NOMO-1 (cell line): ENCODE data around the gene SYNE1.
A peak's percentile ranks its signal among the peaks of the same experiment; 100 is the strongest.

Experiments
- DNase-seq, 2 experiments: peaks; one replicate each; lab custom pipeline; 2025; ENCODE audit not compliant: unreplicated experiment in 2 of 2; lab: John Stamatoyannopoulos, UW

The SYNE1 gene

DNA sequence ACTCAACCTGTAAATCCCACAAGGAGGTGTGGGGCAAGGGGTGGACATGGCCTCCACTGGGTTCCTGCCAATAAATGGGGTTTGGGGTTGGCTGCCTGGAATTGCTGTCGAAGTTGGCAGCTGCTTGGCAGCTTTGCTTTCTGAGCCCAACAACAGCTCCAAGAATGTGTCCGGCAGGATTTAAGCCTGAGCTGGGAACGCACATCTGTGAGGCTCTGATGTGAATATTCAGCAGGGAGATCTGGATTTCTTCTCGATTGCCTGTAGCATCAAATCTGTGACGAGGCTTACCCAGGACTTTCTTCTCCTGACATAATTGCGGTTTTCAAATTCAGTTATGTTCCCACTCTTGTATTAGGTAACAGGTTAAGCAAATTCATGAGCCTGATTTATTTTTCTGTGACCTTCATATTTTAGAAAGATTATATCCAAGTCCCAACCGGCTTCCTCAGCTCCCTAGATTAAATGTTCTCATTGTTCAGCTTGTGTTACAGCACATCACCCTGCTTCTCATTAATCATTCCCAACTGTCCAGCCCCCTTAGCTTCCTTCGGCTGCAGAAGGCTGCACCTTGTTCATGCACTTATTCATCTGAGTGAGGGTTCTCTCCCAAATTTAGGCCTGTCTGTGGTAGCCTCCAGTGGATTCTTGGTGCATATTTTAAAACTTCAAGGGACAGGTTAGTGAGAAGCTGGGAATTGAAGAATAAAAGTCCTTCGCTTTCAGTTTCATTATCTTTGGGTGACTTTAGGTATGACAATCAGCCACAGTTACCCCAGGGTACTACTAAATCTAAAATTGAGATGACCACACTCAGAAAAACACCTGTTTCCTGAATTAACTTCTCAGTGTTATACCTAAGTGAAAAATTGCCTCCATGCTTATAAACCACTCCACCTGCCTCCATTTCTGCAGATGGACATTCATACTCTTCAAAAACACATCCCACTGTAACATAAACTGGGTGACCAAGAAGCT lies 519.7 kb downstream of the SYNE1 start:
- DNase-seq: no peak

DNA sequence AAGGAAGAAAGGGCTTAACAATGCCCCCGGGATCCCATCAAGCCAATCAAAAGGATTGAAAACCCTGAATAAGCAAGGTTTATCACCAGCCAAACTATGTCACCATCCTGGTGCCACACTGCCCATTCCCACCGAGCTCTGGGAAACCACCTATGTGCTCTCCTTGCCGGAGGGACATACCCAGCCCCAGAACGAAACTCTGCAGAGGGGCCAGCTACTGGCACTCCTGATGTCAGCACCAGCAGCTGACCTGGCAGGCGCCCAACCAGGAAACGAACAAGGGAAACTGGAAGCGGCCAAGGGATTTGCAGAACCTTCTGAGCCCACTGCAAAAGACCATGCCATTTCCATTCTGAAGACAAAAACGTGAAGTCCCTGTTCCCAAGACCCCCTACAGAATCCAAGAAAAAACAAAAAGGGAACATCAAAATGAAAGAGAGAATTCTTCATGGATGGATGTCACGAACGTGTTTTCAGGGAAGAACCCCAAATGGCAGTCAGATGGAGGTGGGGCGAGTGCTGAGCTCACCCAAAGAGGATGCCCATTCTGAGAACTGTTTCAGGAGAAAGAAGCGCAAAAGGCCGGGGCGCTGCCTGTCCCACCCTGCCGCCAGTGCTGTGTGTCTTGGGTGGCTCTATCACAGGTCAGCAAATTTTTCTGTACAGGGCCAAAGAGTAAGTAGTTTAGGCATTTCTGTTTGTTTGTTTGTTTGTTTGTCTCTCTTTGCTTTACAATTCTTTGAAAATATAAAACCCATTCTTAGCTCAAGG lies 524.5 kb downstream of the SYNE1 start:
- no peak for DNase-seq

DNA sequence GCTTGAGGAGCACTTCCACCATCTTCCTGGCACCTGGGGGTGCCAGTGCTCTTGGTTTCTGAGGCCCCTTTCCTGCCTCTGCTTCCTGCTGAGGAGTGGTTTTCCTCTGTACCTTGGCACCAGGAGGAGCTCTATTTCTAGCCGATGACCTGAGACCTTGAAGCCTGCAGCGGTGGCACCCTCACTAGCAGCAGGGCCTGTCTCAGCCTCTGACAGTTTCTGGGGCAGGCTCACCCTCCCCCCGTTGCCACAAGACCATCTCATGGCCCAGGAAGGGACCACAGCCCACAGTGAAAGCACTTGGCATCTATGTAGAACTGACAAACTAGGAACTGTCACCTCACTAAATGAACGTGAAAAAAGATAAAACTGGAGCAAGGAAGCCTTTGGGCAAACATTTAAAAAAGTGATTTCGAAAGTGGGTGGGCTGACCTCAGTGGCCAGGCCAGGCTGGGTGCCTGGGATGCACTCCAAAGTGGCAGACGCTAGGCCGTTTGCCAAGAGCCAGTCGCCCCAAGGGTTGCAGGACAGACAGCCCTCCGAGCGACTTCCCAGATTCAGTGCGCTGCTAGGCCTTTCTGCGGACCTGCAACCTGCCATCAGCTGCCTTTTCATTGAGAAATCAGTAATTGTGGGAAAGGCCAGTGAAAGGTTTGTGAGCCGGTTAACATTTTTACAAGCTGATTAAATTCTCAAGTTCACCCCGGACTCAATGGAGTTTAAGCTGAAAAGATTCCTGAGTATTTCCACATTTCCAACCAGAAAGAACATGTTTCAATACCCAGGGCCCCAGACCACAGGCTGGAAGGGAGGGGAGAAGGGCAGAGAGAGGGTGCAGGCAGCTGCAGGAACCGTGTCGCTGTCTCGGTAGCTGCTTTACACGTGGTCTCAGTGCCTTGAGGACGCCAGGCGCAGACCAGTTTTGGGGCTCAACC lies 526.0 kb downstream of the SYNE1 start:
- no peak for DNase-seq

DNA sequence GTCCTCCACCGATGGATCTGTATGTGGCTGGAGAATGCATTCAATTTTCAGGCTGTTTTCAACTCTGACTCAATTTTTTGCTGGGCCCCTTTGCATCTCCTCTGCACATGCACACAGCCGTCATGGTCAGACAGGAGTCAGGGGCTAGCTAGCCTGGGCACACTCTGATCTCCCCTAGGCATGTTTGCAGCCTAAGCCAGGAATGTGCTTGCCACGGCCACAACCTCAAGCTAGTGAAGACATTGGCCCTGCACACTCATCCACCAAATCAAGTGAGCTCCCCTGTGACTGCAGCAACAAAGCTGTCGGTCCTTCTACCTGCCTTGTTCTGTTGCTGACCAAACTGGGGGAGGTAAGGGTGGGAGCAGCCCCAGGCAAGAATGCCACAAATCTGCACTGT lies 529.2 kb downstream of the SYNE1 start:
- DNase-seq: no peak

DNA sequence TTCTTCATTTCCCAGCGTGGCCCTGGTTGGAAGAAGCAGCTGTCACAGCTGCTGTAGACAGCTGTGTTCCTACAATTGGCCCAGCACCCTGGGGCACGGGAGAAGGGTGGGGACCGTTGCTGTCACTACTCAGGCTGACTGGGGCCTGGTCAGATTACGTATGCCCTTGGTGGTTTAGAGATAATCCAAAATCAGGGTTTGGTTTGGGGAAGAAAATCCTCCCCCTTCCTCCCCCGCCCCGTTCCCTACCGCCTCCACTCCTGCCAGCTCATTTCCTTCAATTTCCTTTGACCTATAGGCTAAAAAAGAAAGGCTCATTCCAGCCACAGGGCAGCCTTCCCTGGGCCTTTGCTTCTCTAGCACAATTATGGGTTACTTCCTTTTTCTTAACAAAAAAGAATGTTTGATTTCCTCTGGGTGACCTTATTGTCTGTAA lies 537.0 kb downstream of the SYNE1 start:
- DNase-seq: peak; percentile 32 to 42

DNA sequence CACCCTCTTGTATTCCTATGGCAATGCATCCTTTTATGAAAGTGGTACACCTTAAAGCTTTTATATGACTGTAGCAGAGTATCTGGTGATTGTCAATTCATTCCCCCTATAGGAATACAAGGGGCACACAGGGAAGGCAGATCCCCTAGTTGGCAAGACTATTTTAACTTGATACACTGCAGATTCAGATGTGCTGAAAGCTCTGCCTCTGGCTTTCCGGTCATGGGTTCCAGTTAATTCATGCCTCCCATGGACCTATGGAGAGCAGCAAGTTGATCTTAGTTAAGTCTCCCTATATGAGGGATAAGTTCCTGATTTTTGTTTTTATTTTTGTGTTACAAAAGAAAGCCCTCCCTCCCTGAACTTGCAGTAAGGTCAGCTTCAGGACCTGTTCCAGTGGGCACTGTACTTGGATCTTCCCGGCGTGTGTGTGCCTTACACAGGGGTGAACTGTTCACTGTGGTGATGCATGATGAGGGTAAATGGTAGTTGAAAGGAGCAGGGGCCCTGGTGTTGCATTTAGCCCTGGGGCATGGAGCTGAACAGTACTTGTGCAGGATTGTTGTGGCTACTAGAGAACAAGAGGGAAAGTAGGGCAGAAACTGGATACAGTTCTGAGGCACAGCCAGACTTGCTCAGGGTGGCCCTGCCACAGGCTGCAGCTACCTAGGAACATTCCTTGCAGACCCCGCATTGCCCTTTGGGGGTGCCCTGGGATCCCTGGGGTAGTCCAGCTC lies 537.5 kb downstream of the SYNE1 start:
- DNase-seq: no peak

DNA sequence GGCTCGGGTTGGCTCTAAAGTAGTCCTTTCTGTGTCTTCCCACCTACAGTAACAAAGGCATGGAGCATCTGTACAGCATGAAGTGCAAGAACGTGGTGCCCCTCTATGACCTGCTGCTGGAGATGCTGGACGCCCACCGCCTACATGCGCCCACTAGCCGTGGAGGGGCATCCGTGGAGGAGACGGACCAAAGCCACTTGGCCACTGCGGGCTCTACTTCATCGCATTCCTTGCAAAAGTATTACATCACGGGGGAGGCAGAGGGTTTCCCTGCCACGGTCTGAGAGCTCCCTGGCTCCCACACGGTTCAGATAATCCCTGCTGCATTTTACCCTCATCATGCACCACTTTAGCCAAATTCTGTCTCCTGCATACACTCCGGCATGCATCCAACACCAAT lies 538.5 kb downstream of the SYNE1 start:
- no peak for DNase-seq

DNA sequence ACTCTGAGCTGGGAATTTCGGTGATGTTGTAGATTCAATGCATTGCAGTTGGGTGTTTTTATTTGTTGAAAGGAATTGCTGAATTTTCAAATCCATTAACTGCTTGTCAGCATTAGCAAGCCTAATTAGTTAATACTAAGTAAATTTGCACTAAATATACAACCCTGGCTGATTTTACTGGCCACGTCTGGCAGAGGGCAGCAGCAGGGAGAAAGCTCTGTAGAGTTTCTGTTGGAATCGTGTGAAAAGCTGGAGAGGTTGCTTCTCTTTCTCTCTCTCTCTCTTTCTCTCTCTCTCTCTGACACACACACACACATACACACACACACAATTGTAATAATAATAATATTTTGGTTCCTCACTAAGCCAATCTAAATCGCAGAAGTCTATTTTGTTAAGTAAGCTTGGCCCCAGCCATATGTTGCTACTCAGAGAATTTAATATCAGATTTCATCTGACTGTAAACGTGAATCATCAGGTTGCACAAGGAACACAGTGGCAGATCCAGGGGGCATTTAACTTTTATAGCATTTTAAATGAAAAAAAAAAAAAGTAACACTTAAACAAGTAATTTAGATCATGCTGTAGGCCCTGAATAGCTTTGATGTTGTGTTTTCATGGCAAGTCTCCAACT lies 540.2 kb downstream of the SYNE1 start:
- no peak for DNase-seq

DNA sequence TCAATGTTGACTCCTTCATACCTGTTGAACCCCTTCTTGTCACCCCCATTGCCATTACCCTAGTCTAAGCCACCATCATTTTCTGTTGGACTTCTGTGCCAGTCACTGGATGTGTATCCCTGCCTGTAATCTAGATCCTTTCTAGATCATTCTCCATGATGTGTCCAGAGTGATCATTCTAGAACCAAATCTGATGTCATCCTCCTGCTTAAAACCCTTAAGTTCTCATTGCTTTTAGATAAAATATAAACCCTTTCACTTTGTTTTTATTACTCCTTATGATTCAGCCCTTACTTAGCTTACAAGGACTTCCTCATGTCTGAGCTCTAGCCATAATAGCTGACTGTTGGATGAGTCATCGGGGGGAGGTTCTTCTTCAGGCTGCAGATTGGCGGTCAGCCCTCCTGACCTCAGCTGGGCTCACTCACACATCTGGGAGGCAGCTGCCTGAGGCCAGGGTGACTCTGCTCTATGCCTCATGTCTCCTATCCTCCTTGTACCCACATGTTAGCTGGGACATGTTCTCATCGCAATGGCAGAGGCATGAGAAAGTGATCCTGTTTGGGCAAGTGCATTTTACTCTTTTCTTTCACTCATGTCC lies 542.1 kb downstream of the SYNE1 start:
- peak; percentile 74 to 90 for DNase-seq

DNA sequence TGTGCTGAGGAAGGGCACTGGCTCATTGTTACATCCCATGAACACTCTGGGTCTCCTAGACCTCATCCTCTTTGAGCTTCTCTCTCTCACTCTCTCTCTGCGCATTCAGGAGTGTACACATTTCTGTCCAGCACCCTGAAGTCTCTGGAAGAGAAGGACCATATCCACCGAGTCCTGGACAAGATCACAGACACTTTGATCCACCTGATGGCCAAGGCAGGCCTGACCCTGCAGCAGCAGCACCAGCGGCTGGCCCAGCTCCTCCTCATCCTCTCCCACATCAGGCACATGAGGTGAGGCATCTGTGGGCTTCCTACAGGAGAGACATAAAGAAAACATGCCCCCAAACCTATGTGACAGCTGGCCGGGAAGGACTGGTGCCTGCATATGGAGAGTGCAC lies 542.9 kb downstream of the SYNE1 start:
- DNase-seq: no peak

DNA sequence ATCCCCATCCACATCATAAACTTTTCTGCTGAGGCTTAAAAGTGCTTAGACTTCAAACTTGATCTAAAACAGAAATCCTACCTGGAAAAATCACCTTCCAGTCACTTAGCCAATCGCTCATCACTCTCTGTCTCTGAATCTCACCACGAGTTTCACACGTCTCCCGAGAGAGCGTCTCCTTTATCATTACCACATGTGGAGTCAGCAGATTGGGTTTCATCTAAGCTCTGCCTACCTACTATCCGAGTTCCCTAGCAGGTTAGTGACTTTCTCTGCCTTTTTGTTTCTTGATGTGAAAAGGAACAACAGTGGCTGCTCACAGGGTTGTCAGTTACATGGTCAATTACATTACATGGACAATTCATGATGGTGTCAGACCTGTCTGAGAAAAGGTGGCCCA lies 543.5 kb downstream of the SYNE1 start:
- DNase-seq: no peak

DNA sequence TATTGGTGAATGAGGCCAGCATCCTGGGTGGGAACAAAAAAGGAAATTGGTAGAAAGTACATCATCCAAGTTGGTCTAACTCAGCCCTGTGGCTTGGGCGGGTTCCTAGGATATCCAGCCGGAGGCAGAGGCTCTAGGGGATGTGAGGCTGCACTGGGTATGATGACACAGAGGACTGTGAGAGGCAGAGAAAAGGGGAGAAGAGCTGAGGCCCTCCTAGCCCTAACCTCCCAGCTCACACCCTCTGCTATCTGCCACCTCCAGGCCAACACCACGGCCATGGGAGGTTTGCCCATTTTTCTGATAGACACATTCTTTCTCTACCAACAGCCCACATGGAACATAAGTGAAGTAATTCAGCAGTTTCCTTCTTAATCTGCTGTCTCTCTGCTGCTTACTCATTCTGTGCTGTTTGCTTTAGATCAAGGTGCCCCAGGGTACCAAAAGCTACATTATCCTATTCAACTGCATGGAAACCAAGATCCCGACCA lies 545.3 kb downstream of the SYNE1 start:
- DNase-seq: no peak

DNA sequence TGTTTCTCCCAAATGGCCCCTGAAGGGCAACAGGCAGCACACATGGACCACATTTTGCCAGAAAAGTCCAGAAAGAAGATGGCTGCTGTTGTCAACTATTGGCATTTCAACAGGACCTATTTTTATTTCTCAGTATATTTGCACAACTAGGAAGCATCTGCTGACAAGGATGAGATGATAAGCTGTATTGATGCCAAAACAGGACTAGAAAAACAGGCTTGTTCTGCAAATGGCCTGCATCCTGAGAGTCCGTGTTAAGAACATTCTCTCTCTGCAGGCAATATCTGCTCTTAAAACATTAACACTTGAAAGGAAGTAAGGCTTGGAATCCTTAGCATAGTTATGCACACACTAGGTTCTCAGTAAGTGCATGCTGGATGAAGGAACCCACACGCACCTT lies 546.0 kb downstream of the SYNE1 start:
- no peak for DNase-seq

DNA sequence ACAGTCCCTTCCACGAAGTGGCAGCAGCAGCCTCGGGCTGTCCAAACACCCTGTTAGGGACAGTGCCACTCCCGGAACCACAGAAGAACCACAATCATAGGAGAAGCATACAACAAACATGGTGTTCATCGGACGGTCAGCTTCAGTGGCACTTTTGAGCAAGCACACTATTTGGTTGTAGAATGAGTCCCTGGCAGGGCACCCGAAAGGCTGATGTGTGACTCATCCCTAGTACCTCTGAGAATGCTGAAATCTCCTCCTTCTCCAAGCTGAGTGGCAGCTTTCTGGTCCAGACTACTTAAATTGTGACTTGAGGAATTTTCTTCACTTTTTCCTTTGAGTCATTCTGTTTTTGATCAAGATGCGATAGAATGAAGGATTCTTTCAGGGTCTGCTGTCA lies 547.2 kb downstream of the SYNE1 start:
- DNase-seq: no peak

DNA sequence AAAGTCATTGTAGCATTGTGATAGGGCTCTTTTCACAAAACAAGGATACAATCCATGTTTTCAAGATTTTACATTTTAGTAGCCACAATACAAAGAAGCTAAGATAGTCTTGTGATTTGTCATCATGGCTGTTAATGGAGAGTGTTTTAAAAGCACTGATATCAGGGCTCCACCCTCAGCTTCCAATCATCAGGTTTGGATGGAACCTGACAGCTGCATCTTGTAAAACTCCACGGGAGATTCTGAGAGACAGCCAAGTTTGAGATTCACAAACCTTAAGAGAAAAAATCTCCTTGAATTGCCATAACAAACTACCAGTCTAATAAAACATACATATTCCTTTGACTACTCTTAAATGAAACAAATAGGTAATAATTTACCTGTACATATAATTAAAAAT lies 549.5 kb downstream of the SYNE1 start:
- no peak for DNase-seq

DNA sequence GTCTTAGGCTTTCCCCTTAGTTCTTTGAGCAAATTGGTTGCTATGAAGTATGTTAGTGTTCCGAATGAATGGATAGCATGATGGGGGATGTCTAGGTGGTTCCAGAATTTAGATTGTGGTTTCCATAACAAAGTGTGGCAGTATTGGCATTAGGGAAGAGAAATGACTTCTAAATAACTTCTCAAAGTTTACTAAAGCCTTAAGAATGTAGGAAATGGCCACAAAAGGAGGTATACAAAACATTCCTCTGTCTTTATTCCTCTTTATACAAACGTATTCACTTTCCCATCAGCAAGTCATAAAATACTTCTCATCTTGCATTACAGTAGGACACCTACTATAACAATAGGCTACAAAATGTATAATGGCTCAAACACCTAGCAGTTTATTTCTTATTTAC lies 550.1 kb downstream of the SYNE1 start:
- DNase-seq: no peak

DNA sequence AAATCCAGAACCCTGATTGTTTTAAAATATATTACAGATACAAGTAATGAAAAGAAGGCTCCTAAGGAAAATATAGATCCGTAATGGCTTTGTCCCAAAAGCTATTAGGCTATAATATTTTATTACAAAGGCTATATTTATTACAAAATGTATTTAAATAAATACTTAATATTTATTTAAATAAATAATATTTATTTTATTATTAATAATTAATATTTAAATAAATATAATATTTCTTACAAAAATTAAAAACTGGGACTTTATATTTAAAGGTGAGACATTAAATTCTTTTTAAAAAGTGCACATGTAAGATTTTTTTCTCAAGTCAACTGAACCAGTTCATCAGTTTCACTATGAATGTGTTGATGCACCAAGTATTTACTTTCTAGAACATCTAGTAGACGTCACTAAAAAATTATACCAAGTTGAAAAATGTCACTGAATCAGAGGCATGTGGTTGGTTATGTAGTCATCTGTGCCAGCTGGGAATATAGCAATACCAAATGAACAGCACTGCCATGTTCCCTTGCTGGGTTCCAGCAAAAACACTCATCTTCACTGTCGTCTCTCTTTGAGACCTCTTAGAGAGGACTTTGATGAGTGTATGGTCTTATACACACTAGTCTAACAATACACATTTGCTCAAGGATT lies 550.8 kb downstream of the SYNE1 start:
- DNase-seq: no peak

DNA sequence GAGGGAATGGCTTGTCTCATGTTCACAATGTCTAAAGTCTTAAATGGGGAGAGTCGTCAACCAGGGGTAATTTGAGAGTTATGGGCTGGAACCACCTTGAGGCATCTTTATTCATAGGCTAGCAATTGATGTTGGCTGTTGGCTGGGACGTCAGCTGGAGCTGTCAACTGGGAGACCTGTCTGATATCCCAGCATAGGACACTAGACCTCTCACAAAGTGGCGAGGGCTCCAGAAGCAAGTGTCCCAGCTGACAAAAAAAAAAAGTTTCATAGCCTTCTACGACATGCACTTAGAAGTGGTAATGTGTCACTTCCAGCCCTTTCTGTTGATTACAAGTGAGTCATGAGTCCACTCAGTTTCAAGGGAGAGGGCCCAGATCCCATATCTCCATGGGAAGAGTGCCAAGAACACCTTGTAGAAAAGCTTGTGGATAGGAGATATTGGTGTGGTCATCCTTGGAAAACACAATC lies 551.7 kb downstream of the SYNE1 start:
- no peak for DNase-seq
